HUDEP-2 (cell line): ENCODE measurements around the gene TOM1L1.

Source experiments
- DNase-seq, 76 experiments: peaks; one replicate each; lab custom pipeline; 2025; ENCODE audit not compliant: unreplicated experiment in 76 of 76; lab: John Stamatoyannopoulos, UW

Gene TOM1L1

GRCh38 chr17:54892360-54892759 is 8.3 kb upstream of the TOM1L1 start:
- DNase-seq: no peak

GRCh38 chr17:54898576-54898975 is 2.1 kb upstream of the TOM1L1 start:
- no peak for DNase-seq

GRCh38 chr17:54899201-54899600 is 1.5 kb upstream of the TOM1L1 start:
- no peak for DNase-seq

GRCh38 chr17:54899721-54900456 is 763 bp upstream of the TOM1L1 start:
- peak in 1 of 76 experiments; percentile 15 for DNase-seq

GRCh38 chr17:54901230-54901822 is 674 bp downstream of the TOM1L1 start:
- DNase-seq: no peak

- no peak for DNase-seq
Measured at GRCh38 chr17:54902017-54902416, 1.4 kb downstream of the TOM1L1 start.

- no peak for DNase-seq
Measured at GRCh38 chr17:54902611-54903010, 2.0 kb downstream of the TOM1L1 start.

GRCh38 chr17:54903375-54903774 is 2.7 kb downstream of the TOM1L1 start:
- no peak for DNase-seq

GRCh38 chr17:54906683-54907082 is 6.0 kb downstream of the TOM1L1 start:
- no peak for DNase-seq

- DNase-seq: no peak
Measured at GRCh38 chr17:54907376-54907775, 6.7 kb downstream of the TOM1L1 start.

- DNase-seq: no peak
Measured at GRCh38 chr17:54909766-54910165, 9.1 kb downstream of the TOM1L1 start.

GRCh38 chr17:54916721-54917120 is 16.1 kb downstream of the TOM1L1 start:
- no peak for DNase-seq

- no peak for DNase-seq
Measured at GRCh38 chr17:54919425-54919824, 18.8 kb downstream of the TOM1L1 start.

- no peak for DNase-seq
Measured at GRCh38 chr17:54920819-54921218, 20.2 kb downstream of the TOM1L1 start.

GRCh38 chr17:54924405-54924804 is 23.8 kb downstream of the TOM1L1 start:
- DNase-seq: no peak

GRCh38 chr17:54927525-54927924 is 26.9 kb downstream of the TOM1L1 start:
- DNase-seq: no peak

GRCh38 chr17:54932711-54933110 is 32.1 kb downstream of the TOM1L1 start:
- DNase-seq: no peak

- DNase-seq: no peak
Measured at GRCh38 chr17:54933921-54934320, 33.3 kb downstream of the TOM1L1 start.

GRCh38 chr17:54935471-54935870 is 34.8 kb downstream of the TOM1L1 start:
- no peak for DNase-seq

- no peak for DNase-seq
Measured at GRCh38 chr17:54937018-54937417, 36.4 kb downstream of the TOM1L1 start.

- no peak for DNase-seq
Measured at GRCh38 chr17:54937426-54937825, 36.8 kb downstream of the TOM1L1 start.

- DNase-seq: no peak
Measured at GRCh38 chr17:54941285-54941684, 40.6 kb downstream of the TOM1L1 start.
